T-helper 1 cell treated with Interleukin-12 subunit alpha and Interleukin-12 subunit beta and Interleukin-4 antibody, amounts not matched to agents 30 μg/mL and 1 μg/mL, for 36 hours (primary cell): Measurements from ENCODE around the gene SARS2.
"Not testable (repeated sequence)": the region's sequence is repeated elsewhere in the genome, so short reads cannot be mapped to it uniquely, and the experiment has no call there.

Source experiments
- H3K27ac Mint-ChIP-seq: one replicate; pipeline ENCODE4 v1.8.0; 2021; ENCODE audit warnings: mild to moderate bottlenecking, mixed read lengths
- H3K27me3 Mint-ChIP-seq: one replicate; pipeline ENCODE4 v1.8.0; 2021; ENCODE audit warnings: low read depth, mixed read lengths
- H3K36me3 Mint-ChIP-seq: one replicate; pipeline ENCODE4 v1.8.0; 2021; ENCODE audit warnings: low read depth, mixed read lengths
- H3K4me1 Mint-ChIP-seq: one replicate; pipeline ENCODE4 v1.8.0; 2021; ENCODE audit warnings: low read depth, mixed read lengths
- H3K4me3 Mint-ChIP-seq: one replicate; pipeline ENCODE4 v1.8.0; 2021; ENCODE audit warnings: mild to moderate bottlenecking, moderate library complexity, mixed read lengths
- H3K9me3 Mint-ChIP-seq: one replicate; pipeline ENCODE4 v1.8.0; 2021; ENCODE audit warnings: mixed read lengths

The SARS2 gene

GRCh38 chr19:38899447-38900201 is 30.9 kb downstream of the SARS2 start, which contains the start of the genes NFKBIB and SIRT2:
TSS of gene NFKBIB (plus strand) at chr19:38899969. CDS start at chr19:38900033, 64 bp downstream.
TSS of gene SIRT2 (minus strand) at chr19:38899618. CDS start at chr19:38899521, 97 bp downstream.
- Mint-ChIP-seq H3K27me3 (no peaks in the 10 kb centered on the region), H3K27ac (peak within 1 kb of the TSS; percentile 99), H3K9me3 (no peaks in the 10 kb centered on the region), H3K4me3 (peak within 1 kb of the TSS; percentile 96), H3K4me1 (peaks cover 29% of the 10 kb centered on the region), H3K36me3 (peaks cover 16% of the 10 kb centered on the region)

DNA sequence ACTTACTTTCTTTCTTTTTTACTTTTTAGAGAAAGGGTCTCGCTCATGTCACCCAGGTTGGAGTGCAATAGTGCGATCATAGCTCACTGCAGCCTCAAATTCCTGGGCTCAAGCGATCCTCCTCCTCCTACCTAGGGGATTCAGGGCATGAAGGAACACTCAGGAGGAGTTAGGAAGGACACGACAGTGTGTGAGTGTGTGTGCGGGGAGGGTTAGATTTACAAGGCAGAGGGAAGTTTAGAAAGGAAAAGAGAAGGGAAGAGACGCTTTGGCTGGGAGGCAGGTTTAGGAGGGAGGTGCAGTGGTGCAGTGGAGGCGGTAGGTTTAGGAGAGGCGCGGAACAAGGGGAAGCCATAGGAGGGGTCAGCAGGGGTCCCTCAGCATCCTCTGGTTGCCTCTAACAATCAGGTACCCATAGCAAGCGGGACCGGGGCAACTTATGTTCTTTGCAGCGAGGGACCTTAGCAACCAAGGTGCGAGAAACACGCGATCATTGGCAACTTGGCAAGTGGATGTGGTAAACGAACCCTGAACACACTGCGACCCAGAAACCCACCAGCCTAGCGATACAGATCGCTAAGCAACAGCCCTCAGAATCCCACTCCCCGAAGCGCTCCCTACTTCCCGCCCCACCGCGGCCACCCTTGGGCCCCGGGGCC is 31.6 kb downstream of the SARS2 start:
- Mint-ChIP-seq H3K36me3 (peaks cover 11% of the 10 kb centered on the region), H3K9me3 (no peaks in the 10 kb centered on the region), H3K4me3 (peak overlapping the region; percentile 96), H3K27me3 (no peaks in the 10 kb centered on the region), H3K27ac (peak overlapping the region; percentile 99), H3K4me1 (peaks cover 25% of the 10 kb centered on the region)

DNA sequence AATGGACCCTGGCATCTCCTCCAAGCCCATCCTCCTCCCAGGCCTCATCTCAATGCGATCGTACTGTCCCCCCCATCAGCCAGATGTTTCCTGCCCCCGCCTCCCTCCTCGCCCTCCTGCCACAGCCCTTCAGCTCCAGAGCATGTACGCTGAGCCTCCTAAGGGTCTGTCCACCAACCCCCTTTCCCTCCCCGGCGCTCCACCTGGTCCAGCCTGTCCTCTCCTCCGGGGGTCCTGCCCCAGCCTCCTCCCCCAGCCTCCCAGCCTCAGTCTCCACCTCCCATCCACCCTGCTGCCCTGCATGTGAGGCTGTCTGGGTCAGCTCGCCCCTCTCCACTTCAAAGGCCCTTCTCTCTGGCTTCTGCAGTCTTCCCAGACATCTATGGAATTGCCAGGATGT is 35.6 kb downstream of the SARS2 start:
- H3K4me1 Mint-ChIP-seq: peaks cover 10% of the 10 kb centered on the region
- no peak overlapping the region for H3K4me3 Mint-ChIP-seq
- no peaks in the 10 kb centered on the region for H3K9me3 Mint-ChIP-seq
- peaks cover 5% of the 10 kb centered on the region for H3K36me3 Mint-ChIP-seq
- H3K27ac Mint-ChIP-seq: no peak overlapping the region
- H3K27me3 Mint-ChIP-seq: no peaks in the 10 kb centered on the region

DNA sequence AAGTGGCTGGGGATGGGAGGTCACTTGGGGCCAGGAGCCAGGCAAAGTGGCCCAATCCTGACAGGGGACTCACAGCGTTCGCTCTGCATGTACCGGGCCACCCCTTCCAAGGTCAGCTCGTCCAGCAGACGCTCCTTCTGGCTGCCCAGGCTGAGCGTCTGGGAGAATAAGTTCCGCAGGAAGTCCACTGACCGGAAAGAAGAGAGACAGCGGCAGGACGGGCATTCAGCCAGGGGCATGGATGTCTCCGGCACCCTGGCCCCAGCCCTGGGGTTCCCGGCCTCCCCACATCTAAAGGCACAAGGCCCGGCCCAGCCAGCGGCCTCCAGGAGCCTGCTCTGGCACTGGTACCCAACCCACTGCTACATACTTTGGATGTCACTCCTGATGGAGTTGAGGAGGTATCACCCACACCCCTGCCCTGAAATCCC is 37.2 kb downstream of the SARS2 start:
- Mint-ChIP-seq H3K27me3 (no peaks in the 10 kb centered on the region), H3K4me3 (no peak overlapping the region), H3K4me1 (peaks cover 5% of the 10 kb centered on the region), H3K36me3 (peaks cover 5% of the 10 kb centered on the region), H3K9me3 (no peaks in the 10 kb centered on the region), H3K27ac (no peak overlapping the region)

DNA sequence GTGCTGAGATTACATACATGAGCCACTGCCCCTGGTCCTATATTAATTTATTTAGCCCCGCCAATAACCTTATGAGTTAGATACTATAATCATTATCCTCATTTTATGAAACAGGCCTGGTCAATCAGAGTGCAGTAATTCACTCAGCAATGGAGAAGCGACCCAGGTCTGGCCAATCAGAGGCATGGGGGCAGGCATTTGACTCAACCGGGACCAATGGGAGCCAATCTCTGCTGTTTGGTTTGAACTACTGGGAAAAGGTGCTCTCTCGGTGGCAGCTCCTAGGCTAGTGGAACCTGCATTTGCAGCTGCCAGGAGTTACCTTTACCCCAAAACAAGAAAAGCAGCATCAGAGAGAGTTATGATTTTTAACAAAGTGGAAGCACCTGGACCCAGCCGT is 37.7 kb downstream of the SARS2 start:
- Mint-ChIP-seq H3K4me3 (no peak overlapping the region), H3K4me1 (peaks cover 2% of the 10 kb centered on the region), H3K27ac (no peak overlapping the region), H3K36me3 (peaks cover 5% of the 10 kb centered on the region), H3K9me3 (no peaks in the 10 kb centered on the region), H3K27me3 (no peaks in the 10 kb centered on the region)

DNA sequence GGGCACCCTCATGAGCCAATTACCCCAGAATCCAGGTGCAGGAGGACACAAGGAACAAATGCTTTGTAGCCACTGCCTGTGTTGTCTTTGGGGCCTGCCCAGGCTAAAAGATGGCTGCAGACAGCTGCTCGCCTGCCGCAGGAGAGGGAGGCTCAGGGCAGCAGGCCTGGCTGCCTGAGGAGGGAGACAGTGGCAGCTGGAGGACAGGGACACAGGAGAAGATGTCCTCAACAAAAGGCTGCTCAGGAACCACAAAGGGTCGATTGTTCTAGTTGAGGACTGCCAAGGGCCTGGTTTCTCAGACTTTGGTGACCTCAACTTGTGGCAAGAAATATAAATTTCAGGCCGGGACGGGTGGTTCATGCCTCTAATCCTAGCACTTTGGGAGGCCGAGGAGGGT is 38.8 kb downstream of the SARS2 start:
- Mint-ChIP-seq H3K36me3 (peaks cover 5% of the 10 kb centered on the region), H3K4me3 (no peak overlapping the region)

DNA sequence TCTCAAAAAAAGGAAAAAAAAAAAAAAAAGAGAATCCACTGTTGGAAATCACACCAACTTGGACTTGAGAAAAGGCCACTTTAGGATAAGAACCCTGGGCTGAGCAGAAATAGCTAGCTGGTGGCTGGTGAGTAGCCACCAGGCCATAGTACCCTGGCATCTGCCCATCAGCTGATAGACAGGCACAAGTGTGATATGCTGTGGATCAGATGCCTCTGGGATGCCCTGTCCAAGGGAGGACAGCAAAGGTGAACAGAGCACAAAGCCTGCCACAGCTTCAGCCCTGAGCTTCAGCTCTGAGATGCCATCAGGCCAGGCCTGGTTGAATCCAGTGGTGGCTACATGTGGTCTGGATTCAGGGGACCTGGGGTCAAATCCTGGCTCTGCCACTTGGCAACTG is 39.9 kb downstream of the SARS2 start:
- Mint-ChIP-seq H3K9me3 (no peaks in the 10 kb centered on the region), H3K4me1 (peaks cover 2% of the 10 kb centered on the region), H3K36me3 (peaks cover 5% of the 10 kb centered on the region), H3K4me3 (no peak overlapping the region), H3K27me3 (no peaks in the 10 kb centered on the region), H3K27ac (no peak overlapping the region)

More for the DNA sequence above, 38.8 kb downstream of the SARS2 start:
- Mint-ChIP-seq H3K9me3 (no peaks in the 10 kb centered on the region), H3K27ac (no peak overlapping the region), H3K27me3 (no peaks in the 10 kb centered on the region), H3K4me1 (peaks cover 2% of the 10 kb centered on the region)

DNA sequence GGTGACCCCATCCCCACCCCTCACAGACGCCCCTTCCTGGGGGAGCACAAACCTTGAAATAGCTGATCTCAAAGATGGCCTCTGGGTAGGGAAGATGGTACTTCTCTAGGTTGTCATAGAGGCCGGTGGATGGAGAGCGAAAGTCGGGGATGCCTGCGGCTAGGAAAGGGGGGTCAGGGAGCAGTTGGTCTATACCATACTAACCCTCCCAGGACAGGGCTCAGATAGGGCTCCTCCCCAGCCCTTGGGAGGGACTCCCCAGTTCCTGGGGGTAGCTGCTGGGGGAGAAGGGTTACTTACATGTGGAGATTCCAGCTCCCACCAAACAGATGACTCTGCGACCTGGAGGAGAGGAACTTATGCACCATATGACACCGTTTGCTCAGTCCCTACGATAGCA is 40.8 kb downstream of the SARS2 start:
- no peaks in the 10 kb centered on the region for H3K27me3 Mint-ChIP-seq
- H3K36me3 Mint-ChIP-seq: peaks cover 4% of the 10 kb centered on the region
- no peaks in the 10 kb centered on the region for H3K9me3 Mint-ChIP-seq
- peaks cover 1% of the 10 kb centered on the region for H3K4me1 Mint-ChIP-seq
- no peak overlapping the region for H3K4me3 Mint-ChIP-seq
- H3K27ac Mint-ChIP-seq: no peak overlapping the region

- no peaks in the 10 kb centered on the region for H3K27me3 Mint-ChIP-seq
- H3K36me3 Mint-ChIP-seq: peaks cover 2% of the 10 kb centered on the region
- H3K4me1 Mint-ChIP-seq: no peaks in the 10 kb centered on the region
- H3K27ac Mint-ChIP-seq: no peak overlapping the region
- H3K9me3 Mint-ChIP-seq: no peaks in the 10 kb centered on the region
- H3K4me3 Mint-ChIP-seq: no peak overlapping the region
Measured at GRCh38 chr19:38888876-38889275, 41.7 kb downstream of the SARS2 start.

GRCh38 chr19:38884691-38885090 is 45.9 kb downstream of the SARS2 start:
- not testable (repeated sequence) for H3K36me3 Mint-ChIP-seq, H3K27ac Mint-ChIP-seq, H3K4me1 Mint-ChIP-seq

DNA sequence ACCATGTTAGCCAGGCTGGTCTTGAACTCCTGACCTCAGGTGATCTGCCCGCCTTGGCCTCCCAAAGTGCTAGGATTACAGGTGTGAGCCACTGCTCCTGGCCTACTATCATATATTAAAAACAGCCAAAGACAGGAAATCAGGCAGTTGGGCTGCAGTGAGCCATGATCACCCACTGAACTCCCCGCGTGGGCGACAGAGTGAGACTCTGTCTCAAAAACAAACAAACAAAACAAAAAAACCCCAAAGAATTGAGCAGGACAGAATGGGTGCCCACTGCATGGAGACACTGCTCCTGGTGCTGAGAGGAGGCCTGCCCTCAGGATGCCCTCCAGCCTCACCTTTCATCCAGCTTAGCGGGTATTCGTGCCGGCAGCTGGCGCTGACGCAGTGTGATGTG is 47.3 kb downstream of the SARS2 start:
- Mint-ChIP-seq H3K36me3 (peaks cover 4% of the 10 kb centered on the region), H3K4me1 (peaks cover 6% of the 10 kb centered on the region), H3K9me3 (no peaks in the 10 kb centered on the region), H3K27ac (no peak overlapping the region), H3K27me3 (no peaks in the 10 kb centered on the region), H3K4me3 (no peak overlapping the region)

More at GRCh38 chr19:38884691-38885090, 45.9 kb downstream of the SARS2 start:
- H3K9me3 Mint-ChIP-seq, H3K27me3 Mint-ChIP-seq, H3K4me3 Mint-ChIP-seq: not testable (repeated sequence)

DNA sequence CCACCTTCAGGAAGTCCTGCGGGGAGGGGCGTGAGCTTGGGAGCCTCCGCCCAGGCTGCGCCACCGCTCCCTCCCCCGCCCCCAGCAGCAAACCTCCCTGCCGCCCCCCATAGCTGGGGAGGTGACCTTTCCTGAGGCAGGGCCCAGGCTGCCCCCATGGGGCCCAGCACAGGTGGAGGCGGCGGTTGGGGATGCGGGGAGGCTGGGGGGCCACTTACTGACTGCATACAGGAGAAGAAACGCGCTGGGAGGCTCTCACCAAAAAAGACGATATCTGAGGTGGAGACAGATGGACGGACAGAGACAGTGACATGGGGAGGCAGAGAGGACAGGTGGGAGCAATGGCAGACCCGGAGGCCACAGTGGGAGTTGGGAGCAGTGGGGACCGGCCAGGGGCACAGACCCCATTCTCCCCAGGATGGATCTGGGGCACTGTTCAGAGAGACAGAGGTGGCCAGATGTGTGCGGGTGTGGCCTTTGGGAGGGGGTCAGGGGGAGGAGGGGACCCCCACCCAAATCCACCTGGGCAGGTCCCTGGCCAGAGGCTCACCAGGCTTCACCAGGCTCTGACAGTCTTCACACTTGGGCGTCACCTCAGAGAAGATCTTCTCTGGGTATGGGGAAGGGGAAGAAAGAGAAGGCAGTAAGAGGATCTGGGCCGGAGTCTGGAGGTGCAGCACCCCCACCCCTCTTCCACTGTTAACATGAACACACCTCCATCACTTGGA is 49.5 kb downstream of the SARS2 start:
- no peak overlapping the region for H3K27ac Mint-ChIP-seq
- H3K27me3 Mint-ChIP-seq: no peaks in the 10 kb centered on the region
- H3K36me3 Mint-ChIP-seq: peaks cover 10% of the 10 kb centered on the region
- no peak overlapping the region for H3K4me3 Mint-ChIP-seq
- no peaks in the 10 kb centered on the region for H3K9me3 Mint-ChIP-seq
- H3K4me1 Mint-ChIP-seq: peaks cover 20% of the 10 kb centered on the region

GRCh38 chr19:38880076-38880881 is 50.3 kb downstream of the SARS2 start:
- Mint-ChIP-seq H3K27me3 (no peaks in the 10 kb centered on the region), H3K36me3 (peaks cover 10% of the 10 kb centered on the region), H3K27ac (no peak overlapping the region), H3K4me3 (no peak overlapping the region), H3K9me3 (no peaks in the 10 kb centered on the region), H3K4me1 (peaks cover 20% of the 10 kb centered on the region)

- Mint-ChIP-seq H3K27me3 (no peaks in the 10 kb centered on the region), H3K27ac (no peak overlapping the region), H3K4me1 (peaks cover 20% of the 10 kb centered on the region), H3K36me3 (peaks cover 10% of the 10 kb centered on the region), H3K9me3 (no peaks in the 10 kb centered on the region), H3K4me3 (no peak overlapping the region)
Measured at GRCh38 chr19:38879400-38879751, 51.2 kb downstream of the SARS2 start.
